Suprapubic skin (tissue), 4 donors: ENCODE results near the gene RUNX3.

Source experiments
- EP300 ChIP-seq: sonication (generic); formaldehyde crosslinking; IDR thresholded peaks from one replicate; pipeline ENCODE4 v1.6.1; 2017; ENCODE audit warnings: antibody characterized with exemption
- POLR2A ChIP-seq, 2 donors: fragments of 450-650 bp; IDR thresholded peaks; one replicate each; pipeline ENCODE4 v1.6.1; 2017; ENCODE audit warnings: antibody characterized with exemption in 2 of 2, mild to moderate bottlenecking in 2 of 2, moderate library complexity in 2 of 2
- POLR2AphosphoS5 ChIP-seq, 3 donors: sonication (generic); formaldehyde crosslinking; IDR thresholded peaks; one replicate each; pipeline ENCODE4 v1.6.1; 2017; ENCODE audit warnings: antibody characterized with exemption in 3 of 3
- TF ChIP-seq, protein P1 (sequence below), 2 donors: fragments of 200-600 bp in 1 of 2; fragments of 450-650 bp in 1 of 2; sonication (generic) in 1 of 2; IDR thresholded peaks; one replicate each; pipeline ENCODE4 v1.5.1; 2016 to 2019; ENCODE audit warnings: antibody characterized with exemption in 2 of 2, mild to moderate bottlenecking in 1 of 2, moderate library complexity in 1 of 2

DNA sequence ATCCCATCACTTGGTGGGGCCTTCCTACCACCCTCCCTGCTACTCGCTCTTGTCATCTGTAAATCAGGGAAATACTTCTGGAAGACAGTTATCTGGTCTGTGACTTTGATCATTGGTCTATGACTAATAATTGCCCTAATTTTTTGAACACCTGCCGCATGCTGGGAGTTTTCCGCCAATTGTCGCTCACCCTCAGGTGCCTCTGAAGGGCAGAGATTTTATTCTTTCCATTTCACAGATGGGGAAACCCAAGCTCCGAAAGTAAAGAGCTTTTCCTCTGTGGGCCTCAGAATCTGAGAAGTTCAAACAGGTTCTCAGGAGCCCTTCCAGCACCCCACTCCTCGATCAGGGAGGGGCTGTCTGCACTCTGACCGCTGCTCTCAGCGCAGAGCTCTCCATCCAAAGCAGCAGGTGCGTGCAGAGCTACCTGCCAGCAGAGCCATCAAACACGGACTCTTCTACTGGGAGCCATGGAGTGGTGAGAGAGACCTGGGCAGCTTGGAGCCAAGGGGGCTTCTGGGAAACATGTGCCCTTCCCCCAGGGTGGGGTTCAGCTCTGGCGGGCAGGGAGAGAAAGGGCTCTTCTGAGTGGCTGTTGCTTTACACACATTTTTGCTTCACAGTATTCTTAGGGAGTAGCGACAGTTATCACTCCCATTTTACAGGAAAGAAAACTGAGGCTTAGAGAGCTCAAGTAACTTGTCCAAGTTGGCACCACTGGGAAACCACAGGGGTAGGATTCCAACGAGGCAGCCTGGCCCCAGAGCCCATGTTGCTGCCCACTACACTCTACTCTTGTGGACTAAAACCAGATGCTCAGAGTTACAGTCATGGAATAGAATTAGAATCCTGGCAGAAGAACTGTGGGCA lies 5.8 kb upstream of the RUNX3 start:
- TF ChIP-seq, protein P1, sequence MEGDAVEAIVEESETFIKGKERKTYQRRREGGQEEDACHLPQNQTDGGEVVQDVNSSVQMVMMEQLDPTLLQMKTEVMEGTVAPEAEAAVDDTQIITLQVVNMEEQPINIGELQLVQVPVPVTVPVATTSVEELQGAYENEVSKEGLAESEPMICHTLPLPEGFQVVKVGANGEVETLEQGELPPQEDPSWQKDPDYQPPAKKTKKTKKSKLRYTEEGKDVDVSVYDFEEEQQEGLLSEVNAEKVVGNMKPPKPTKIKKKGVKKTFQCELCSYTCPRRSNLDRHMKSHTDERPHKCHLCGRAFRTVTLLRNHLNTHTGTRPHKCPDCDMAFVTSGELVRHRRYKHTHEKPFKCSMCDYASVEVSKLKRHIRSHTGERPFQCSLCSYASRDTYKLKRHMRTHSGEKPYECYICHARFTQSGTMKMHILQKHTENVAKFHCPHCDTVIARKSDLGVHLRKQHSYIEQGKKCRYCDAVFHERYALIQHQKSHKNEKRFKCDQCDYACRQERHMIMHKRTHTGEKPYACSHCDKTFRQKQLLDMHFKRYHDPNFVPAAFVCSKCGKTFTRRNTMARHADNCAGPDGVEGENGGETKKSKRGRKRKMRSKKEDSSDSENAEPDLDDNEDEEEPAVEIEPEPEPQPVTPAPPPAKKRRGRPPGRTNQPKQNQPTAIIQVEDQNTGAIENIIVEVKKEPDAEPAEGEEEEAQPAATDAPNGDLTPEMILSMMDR (IDR thresholded peaks at IDR 0.05), result no peak
- TF ChIP-seq POLR2AphosphoS5 (IDR thresholded peaks at IDR 0.05), result no peak
- no peak for TF ChIP-seq POLR2A (IDR thresholded peaks at IDR 0.05)
- TF ChIP-seq EP300, result no peak
